K562 (cell line): Measurements from ENCODE around the gene ARHGEF10L. TPM values are rescaled to one million over a fixed set of nuclear protein-coding genes. Genes with fewer than 3 reads are reported as not detected.

ENCODE experiments used
- ATAC-seq: fragments of 200-7000 bp; cut with Tn5 transposase; 3 replicates; pipeline ENCODE4 v1.9.1; 2020; ENCODE audit warnings: moderate library complexity
- BruUV-seq: library from RNA; stranded (reverse); fragments of 400-500 nt; replicated peaks from 2 replicates; lab custom pipeline; 2021; lab: Mats Ljungman, UMichigan
- CTCF ChIA-PET: fragments of 300-600 bp; formaldehyde crosslinking; extraction: SDS; loops from one replicate; lab custom pipeline; 2021; ENCODE audit warnings: low intra/inter-chr PET ratio; lab: Yijun Ruan, JAX
- POLR2A ChIA-PET: fragments of 300-600, 350-650 bp; sonication (Branson Sonifier 250); formaldehyde crosslinking; extraction: SDS; loops from one replicate; lab custom pipeline; 2021; ENCODE audit warnings: antibody characterized with exemption, inconsistent platforms; lab: Yijun Ruan, JAX
- DNase-seq, 4 experiments: peaks; one replicate each; pipeline versions ENCODE4 v3.0.0 to v3.0.0-alpha.2; 2011 to 2018; ENCODE audit warnings: low spot score in 3 of 4, mixed read lengths in 3 of 4; ENCODE audit errors: extremely low read depth in 1 of 4
- FAIRE-seq: peaks from 2 replicates; lab custom pipeline; 2011; peaks lifted over from hg19 to GRCh38; lab: Jason Lieb, UNC
- H2AFZ ChIP-seq: 2 replicates; pipeline ENCODE4 v1.6.0; 2011; ENCODE audit warnings: low read depth, low read length, control low read depth, inconsistent platforms
- H3K27ac ChIP-seq: fragments of 200-600 bp; 3 replicates; pipeline ENCODE4 v1.8.0; 2011; ENCODE audit warnings: low read depth, mild to moderate bottlenecking, control low read depth, inconsistent platforms, low read length, moderate library complexity, mixed read lengths; ENCODE audit errors: extremely low read depth
- H3K27me3 ChIP-seq, 2 experiments: fragments of 300-600 bp in 1 of 2; 2 replicates in 1 of 2; 3 replicates in 1 of 2; pipeline versions ENCODE4 v1.6.0 to v1.8.0; 2011; ENCODE audit warnings: inconsistent platforms in 2 of 2, low read length in 2 of 2, mild to moderate bottlenecking in 1 of 2, mixed read lengths in 1 of 2, moderate library complexity in 1 of 2; ENCODE audit not compliant: control insufficient read depth in 2 of 2, insufficient read depth in 2 of 2
- H3K36me3 ChIP-seq: fragments of 300-600 bp; 3 replicates; pipeline ENCODE4 v1.8.0; 2011; ENCODE audit warnings: mild to moderate bottlenecking, low read length, inconsistent platforms; ENCODE audit not compliant: control insufficient read depth, insufficient read depth
- H3K4me1 ChIP-seq, 2 experiments: fragments of 200-600 bp in 1 of 2; replicated peaks in 1 of 2; 2 replicates in 1 of 2; 3 replicates in 1 of 2; pipeline versions ENCODE4 v1.5.1 to v1.8.0; 2011; ENCODE audit warnings: inconsistent platforms in 2 of 2, low read length in 2 of 2, mild to moderate bottlenecking in 1 of 2, mixed read lengths in 1 of 2, moderate library complexity in 1 of 2; ENCODE audit not compliant: control insufficient read depth in 2 of 2, insufficient read depth in 2 of 2
- H3K4me2 ChIP-seq: 2 replicates; pipeline ENCODE4 v1.6.1; 2011; ENCODE audit warnings: low read length, control low read depth, inconsistent platforms, mixed read lengths; ENCODE audit not compliant: insufficient read depth
- H3K4me3 ChIP-seq: fragments of 200-600 bp; sonication (generic), shearing (Covaris generic); 2 replicates; pipeline ENCODE4 v1.5.1; 2016; ENCODE audit warnings: control low read depth, inconsistent platforms
- H3K79me2 ChIP-seq: fragments of 200-600 bp; 3 replicates; pipeline ENCODE4 v1.8.0; 2011; ENCODE audit warnings: low read length, inconsistent platforms; ENCODE audit not compliant: control insufficient read depth, insufficient read depth
- H3K9ac ChIP-seq, 2 experiments: 2 replicates each; pipeline versions ENCODE4 v1.6.0 to v1.6.1; 2011; ENCODE audit warnings: low read depth in 2 of 2, low read length in 2 of 2, control low read depth in 1 of 2, inconsistent platforms in 1 of 2, mild to moderate bottlenecking in 1 of 2, mixed read lengths in 1 of 2; ENCODE audit not compliant: insufficient read depth in 1 of 2
- H3K9me1 ChIP-seq: one replicate; pipeline ENCODE4 v1.6.0; 2011; ENCODE audit warnings: inconsistent platforms, mild to moderate bottlenecking, low read length, moderate library complexity; ENCODE audit not compliant: control insufficient read depth, insufficient read depth
- H3K9me3 ChIP-seq: replicated peaks from 2 replicates; pipeline ENCODE4 v1.5.1; 2011; ENCODE audit warnings: low read depth, low read length, inconsistent platforms; ENCODE audit not compliant: control insufficient read depth, insufficient read depth
- H4K20me1 ChIP-seq: replicated peaks from 2 replicates; pipeline ENCODE4 v1.6.1; 2011; ENCODE audit warnings: low read length, inconsistent platforms, mixed read lengths; ENCODE audit not compliant: control insufficient read depth, insufficient read depth
- CBX5 ChIP-seq: IDR thresholded peaks from 2 replicates; pipeline ENCODE4 v1.6.1; 2014; ENCODE audit warnings: low read depth, borderline replicate concordance
- EGR1 ChIP-seq: fragments of 450-650 bp; conservative IDR thresholded peaks from 2 replicates; pipeline ENCODE4 v1.6.1; 2017; ENCODE audit warnings: mild to moderate bottlenecking
- FOXM1 ChIP-seq, 2 experiments: fragments of 450-650 bp in 1 of 2; sonication (generic) in 1 of 2; formaldehyde crosslinking in 1 of 2; IDR thresholded peaks; 2 replicates each; pipeline versions ENCODE4 v1.6.1 to v1.9.0; 2017 to 2022; ENCODE audit warnings: low read depth in 2 of 2, mild to moderate bottlenecking in 2 of 2, missing genetic modification reagents in 1 of 2, moderate library complexity in 1 of 2
- KDM5B ChIP-seq: fragments of 200-600 bp; sonication (generic); IDR thresholded peaks from 2 replicates; pipeline ENCODE4 v1.6.1; 2012; ENCODE audit warnings: low read depth, mild to moderate bottlenecking, moderate library complexity, low read length, control low read depth, inconsistent platforms; ENCODE audit not compliant: insufficient replicate concordance
- L3MBTL2 ChIP-seq: fragments of 450-650 bp; IDR thresholded peaks from 2 replicates; pipeline ENCODE4 v1.6.1; 2016; ENCODE audit warnings: mild to moderate bottlenecking, moderate library complexity
- MCM3 ChIP-seq: fragments of 450-650 bp; IDR thresholded peaks from 2 replicates; pipeline ENCODE4 v1.6.1; 2016
- MEF2D ChIP-seq: conservative IDR thresholded peaks from 2 replicates; pipeline ENCODE4 v1.6.1; 2016; ENCODE audit warnings: low read depth, missing genetic modification characterization, missing compliant biosample characterization
- NCOR1 ChIP-seq: fragments of 450-650 bp; IDR thresholded peaks from 2 replicates; pipeline ENCODE4 v1.6.1; 2016; ENCODE audit warnings: mild to moderate bottlenecking, moderate library complexity
- NFATC3 ChIP-seq: fragments of 450-650 bp; IDR thresholded peaks from 2 replicates; pipeline ENCODE4 v1.6.1; 2017; ENCODE audit warnings: mild to moderate bottlenecking
- NUFIP1 ChIP-seq: fragments of 450-650 bp; IDR thresholded peaks from 2 replicates; pipeline ENCODE4 v1.6.1; 2018; ENCODE audit not compliant: partially characterized antibody
- POLR2B ChIP-seq: fragments of 450-650 bp; IDR thresholded peaks from 2 replicates; pipeline ENCODE4 v1.6.1; 2018; ENCODE audit warnings: low read depth; ENCODE audit not compliant: partially characterized antibody
- RBM39 ChIP-seq: fragments of 200-400 bp; formaldehyde crosslinking; optimal IDR thresholded peaks from 2 replicates; pipeline ENCODE3; 2018; ENCODE audit warnings: low read depth, low read length
- SMAD4 ChIP-seq: fragments of 250-450 bp; sonication (Bioruptor Pico); conservative IDR thresholded peaks from 2 replicates; pipeline ENCODE4 v1.8.0; 2021; ENCODE audit warnings: inconsistent platforms, mild to moderate bottlenecking, moderate library complexity
- TAL1 ChIP-seq: fragments of 450-650 bp; IDR thresholded peaks from 2 replicates; pipeline ENCODE4 v1.6.1; 2016; ENCODE audit warnings: mild to moderate bottlenecking
- TGIF2 ChIP-seq: sonication (generic); formaldehyde crosslinking; IDR thresholded peaks from 2 replicates; pipeline ENCODE4 v1.8.1; 2022; ENCODE audit warnings: mild to moderate bottlenecking, missing genetic modification reagents, moderate library complexity
- ZNF347 ChIP-seq: fragments of 450-650 bp; formaldehyde crosslinking; IDR thresholded peaks from 2 replicates; pipeline ENCODE4 v1.4.0; 2020; ENCODE audit warnings: low read depth, mild to moderate bottlenecking, moderate library complexity
- WGBS: fragments of 100-300 bp; shearing (Covaris generic); methylation state at CpG from one replicate; pipeline ENCODE4 v1.1.6; 2016; ENCODE audit warnings: low coverage, mixed read lengths; ENCODE audit not compliant: insufficient coverage; ENCODE audit errors: missing lambda C conversion rate; 5-methylcytosine and 5-hydroxymethylcytosine counted together
- in situ Hi-C: fragments of 300-500 bp; cut with MboI; formaldehyde crosslinking; loops from 4 replicates; pipeline ENCODE4 v1.15.0; 2018; ENCODE audit warnings: inconsistent platforms, mixed read lengths
- intact Hi-C: fragments of 100-400 bp; cut with micrococcal nuclease; formaldehyde crosslinking; loops from 2 replicates; pipeline ENCODE4 v1.14.2; 2022
- polyA plus RNA-seq, 8 experiments: library from polyadenylated mRNA; depleted of rRNA in 4 of 8; stranded (reverse) in 5 of 8; unstranded in 3 of 8; fragments of >200 nt; fragmentation: Nextera tagmentation in 2 of 8; fragmentation: Illumina TruSeq in 1 of 8; extraction: Ambion mirVana in 2 of 8; extraction: Trizol in 1 of 8; gene quantifications; 2 replicates each; pipeline versions ENCODE4 v1.2.1 to v1.2.3, GENCODE V29; 2011 to 2014; ENCODE audit warnings: inconsistent platforms in 1 of 8, missing spikeins in 1 of 8
- total RNA-seq, 7 experiments: library from RNA; depleted of rRNA in 6 of 7; stranded (reverse); fragments of >200 nt in 6 of 7; fragmentation: Illumina TruSeq in 2 of 7; extraction: Trizol in 2 of 7; gene quantifications; 2 replicates each; pipeline versions ENCODE4 v1.2.1 to v1.2.3, GENCODE V29; 2011 to 2021; ENCODE audit warnings: low replicate concordance in 1 of 7
- TF ChIP-seq, protein P1 (sequence below): sonication (generic); formaldehyde crosslinking; IDR thresholded peaks from 2 replicates; pipeline ENCODE4 v1.8.1; 2022; ENCODE audit warnings: missing genetic modification reagents

Gene ARHGEF10L
- total and polyA plus RNA-seq, 9 of the 15 experiments (the other 6 are each of a cell fraction or from before 2014, with no cell fraction given), result 0.09 to 0.13 TPM; not detected in 7

DNA sequence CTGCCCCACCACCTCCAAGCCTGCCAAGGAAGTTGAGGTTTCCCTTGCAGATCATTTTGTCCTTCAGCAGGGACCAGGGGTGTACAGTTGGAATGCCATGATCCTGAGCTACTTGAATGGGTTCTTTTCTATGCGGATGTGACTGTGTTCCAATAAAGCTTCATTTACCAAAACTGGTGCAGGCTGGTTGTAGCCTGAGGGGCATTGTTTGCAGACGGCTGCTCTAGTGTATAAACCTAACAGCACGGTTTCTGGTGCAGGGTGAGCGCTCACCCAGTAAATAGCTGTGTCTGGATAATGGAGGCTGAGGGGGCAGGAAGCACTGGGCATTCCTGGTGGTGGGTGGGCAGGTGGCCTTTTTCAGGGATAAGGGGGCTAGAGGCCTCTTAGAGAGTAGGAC lies 142.9 kb downstream of the ARHGEF10L start (continued):
- TF ChIP-seq POLR2B (no peak), KDM5B (no peak), RBM39 (no peak), EGR1 (no peak), NUFIP1 (no peak)

DNA sequence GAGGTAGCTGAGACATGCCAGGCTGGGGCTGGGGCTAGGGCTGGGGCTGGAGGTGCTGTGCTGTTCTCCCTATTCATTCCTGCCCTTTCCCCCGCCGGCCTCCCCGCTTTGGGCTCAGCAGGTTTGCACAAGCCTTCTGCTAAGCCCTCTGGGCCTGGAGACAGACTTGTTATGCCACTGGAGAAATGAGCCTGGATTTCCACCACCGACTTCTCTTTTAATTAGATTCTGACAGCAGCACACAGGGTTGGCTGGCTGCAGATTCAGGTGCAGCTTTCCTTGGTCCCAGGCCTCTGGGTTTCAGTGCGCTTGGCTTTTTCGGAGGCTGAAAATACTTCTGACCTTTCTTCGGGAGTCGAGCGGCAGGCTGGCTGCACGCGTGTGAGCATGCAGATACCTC lies 144.1 kb downstream of the ARHGEF10L start:
- H3K4me1 ChIP-seq, result no peaks in the 10 kb centered on the region
- no peak overlapping the region for H2AFZ ChIP-seq
- no peak overlapping the region for H3K4me2 ChIP-seq
- BruUV-seq, result no TSS peak
- peaks cover 13% of the 10 kb centered on the region for H4K20me1 ChIP-seq
- H3K9me3 ChIP-seq, result no peaks in the 10 kb centered on the region
- no peak overlapping the region for H3K4me3 ChIP-seq
- no peak for ATAC-seq
- H3K9me1 ChIP-seq, result no peaks in the 10 kb centered on the region
- no peaks in the 10 kb centered on the region for H3K36me3 ChIP-seq
- intact Hi-C loops, result no loop called here
- no peak for DNase-seq
- WGBS, result under 1% methylated on average over 11 of the region's 11 CpGs
- no peak overlapping the region for H3K27ac ChIP-seq
- H3K27me3 ChIP-seq, result peaks cover 13 to 49% of the 10 kb centered on the region in 2 experiments
- TF ChIP-seq NCOR1 (no peak), ZNF347 (CRISPR knock-in tag) (no peak), CBX5 (no peak), NFATC3 (no peak), TAL1 (no peak), MEF2D (tag) (no peak), SMAD4 (CRISPR knock-in tag) (no peak), L3MBTL2 (no peak), TGIF2 (CRISPR knock-in tag) (no peak), MCM3 (no peak), FOXM1 (IDR thresholded peaks at IDR 0.05; ENCODE audit: low read depth) (no peak), FOXM1 (CRISPR knock-in tag; IDR thresholded peaks at IDR 0.05; ENCODE audit: low read depth) (no peak)
- TF ChIP-seq, protein P1, sequence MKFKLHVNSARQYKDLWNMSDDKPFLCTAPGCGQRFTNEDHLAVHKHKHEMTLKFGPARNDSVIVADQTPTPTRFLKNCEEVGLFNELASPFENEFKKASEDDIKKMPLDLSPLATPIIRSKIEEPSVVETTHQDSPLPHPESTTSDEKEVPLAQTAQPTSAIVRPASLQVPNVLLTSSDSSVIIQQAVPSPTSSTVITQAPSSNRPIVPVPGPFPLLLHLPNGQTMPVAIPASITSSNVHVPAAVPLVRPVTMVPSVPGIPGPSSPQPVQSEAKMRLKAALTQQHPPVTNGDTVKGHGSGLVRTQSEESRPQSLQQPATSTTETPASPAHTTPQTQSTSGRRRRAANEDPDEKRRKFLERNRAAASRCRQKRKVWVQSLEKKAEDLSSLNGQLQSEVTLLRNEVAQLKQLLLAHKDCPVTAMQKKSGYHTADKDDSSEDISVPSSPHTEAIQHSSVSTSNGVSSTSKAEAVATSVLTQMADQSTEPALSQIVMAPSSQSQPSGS, result no peak
- no peaks in the 10 kb centered on the region for H3K79me2 ChIP-seq
- CTCF ChIA-PET, result no interaction called here
- no peak for FAIRE-seq
- POLR2A ChIA-PET, result interaction anchor here (0.5 to 0.6 kb wide), 2 partner anchors 27 to 491 kb away, joined by 3 read pairs; no protein-coding TSS in a partner anchor
- H3K9ac ChIP-seq, result no peak overlapping the region
- in situ Hi-C loops, result no loop called here
